DLD1 (cell line): Measurements from ENCODE around the gene DPYD.

Experiments
- in situ Hi-C: cut with HindIII; loops from 2 replicates; pipeline ENCODE4 v1.10.0; 2017; ENCODE audit warnings: low sequenced_read_pairs

The DPYD gene

DNA sequence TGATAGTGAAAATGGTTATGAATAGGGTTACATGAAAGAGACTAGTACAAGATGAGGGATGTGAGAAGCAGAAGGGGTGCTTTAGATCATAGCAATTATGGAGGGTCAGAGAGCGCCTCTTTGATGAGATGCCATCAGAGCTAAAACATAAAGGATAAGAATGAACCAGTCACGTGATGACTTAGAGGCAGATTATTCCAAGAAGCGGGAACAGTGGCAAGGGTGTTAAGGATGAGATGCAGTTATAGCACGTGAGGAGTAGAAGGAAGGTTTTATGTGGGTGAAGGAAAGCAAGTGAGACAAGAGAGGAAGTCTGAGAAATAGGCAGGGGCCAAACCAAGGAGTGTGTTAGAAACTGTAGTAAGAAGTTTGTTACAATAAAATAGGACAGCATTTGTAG is 360.1 kb downstream of the DPYD start:
- in situ Hi-C loops: no loop called here

- in situ Hi-C loops: no loop called here
Measured at GRCh38 chr1:97553971-97554370, 366.9 kb downstream of the DPYD start.

DNA sequence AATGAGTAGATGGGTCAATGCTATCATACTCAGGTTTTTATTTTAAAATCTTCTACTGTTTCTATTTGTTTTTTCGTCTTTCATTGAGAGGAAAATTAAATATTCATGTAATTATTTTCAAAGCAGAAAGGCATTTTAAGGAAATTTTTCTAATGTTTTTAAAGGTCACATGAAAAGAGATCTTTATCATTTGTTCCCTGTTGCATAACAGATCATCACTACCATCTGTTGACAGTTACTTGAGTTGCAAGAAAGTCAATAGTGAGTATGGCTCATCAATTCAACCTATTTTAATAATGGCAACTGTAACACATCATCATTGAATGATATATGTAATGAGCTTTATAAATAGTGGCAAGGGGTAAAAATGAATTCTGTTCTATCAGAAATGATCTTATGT is 369.7 kb downstream of the DPYD start:
- in situ Hi-C loops: no loop called here

DNA sequence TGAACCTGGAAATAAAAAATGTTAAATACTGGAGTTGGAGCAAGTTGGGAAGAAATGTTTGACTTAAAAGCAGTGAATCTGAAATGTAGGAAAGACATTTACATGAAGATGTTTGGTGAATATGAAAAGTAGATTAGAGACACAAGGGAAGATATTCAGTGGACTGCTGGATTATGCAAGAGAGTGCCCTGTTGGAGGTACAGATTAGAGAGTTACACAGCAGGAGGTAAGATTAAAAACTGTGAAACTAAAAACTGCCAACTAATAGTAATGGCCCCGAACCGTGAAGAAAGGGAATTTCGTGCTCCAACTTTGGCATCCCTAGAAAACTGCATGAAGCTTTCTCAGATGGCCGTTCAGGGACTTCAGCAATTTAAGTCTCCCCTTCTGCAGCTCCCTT is 375.4 kb downstream of the DPYD start:
- in situ Hi-C loops: no loop called here

GRCh38 chr1:97540346-97540888 is 380.4 kb downstream of the DPYD start:
- in situ Hi-C loops: no loop called here

DNA sequence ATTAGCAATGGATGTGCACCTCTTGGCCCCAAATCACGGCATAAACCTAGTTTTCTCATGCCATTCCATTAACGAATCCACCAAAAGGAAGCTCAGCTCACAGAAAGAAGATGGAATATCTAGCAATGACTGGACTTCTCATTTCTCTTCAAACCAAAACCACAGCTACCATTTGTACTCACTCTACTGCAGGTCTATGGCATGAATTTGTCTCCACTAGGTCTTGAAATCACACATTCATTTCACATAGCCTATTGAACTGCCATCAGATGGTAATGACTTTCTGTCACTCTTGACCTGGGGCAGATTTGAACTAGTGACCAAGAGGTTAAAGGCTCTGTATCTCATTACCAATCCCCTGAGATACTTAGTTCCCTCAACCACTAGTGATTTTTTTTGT is 382.7 kb downstream of the DPYD start:
- in situ Hi-C loops: no loop called here

DNA sequence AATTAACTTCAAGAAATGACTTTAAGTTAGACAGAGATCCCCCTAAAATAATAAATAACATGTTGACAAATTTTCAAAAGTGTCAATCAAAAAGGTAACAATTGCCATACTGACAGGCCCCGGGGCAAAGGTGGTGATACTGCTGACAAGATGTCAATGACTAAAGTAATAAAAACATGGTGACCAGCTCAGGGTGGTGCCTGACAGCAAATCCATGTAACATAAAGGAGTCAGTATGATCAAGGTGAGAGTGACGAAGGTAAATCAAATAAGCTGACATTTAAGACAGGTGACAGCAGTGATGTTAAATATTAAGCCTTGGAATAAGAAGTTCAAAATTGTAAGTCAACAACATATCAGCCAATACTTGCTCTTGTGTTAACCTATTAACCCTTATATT is 387.5 kb downstream of the DPYD start:
- in situ Hi-C loops: no loop called here

DNA sequence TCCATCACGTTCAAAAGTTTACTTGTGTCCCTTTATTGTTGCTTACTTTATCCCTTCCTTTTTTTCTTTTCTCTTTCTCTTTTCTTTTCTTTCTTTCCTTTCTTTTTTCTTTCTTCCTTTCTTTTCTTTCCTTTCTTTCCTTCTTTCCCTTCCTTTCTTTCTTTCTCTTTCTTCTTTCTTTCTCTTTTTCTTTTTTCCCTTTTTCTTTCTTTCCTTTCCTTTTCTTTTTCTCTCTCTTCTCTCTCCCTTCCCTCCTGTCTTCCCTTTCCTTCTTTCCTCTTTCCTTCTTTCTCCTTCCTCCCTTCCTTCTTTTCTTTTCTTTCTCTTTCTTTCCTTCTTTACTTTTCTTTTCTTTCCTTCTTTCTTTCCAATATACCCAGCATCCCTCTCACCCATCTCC is 391.2 kb downstream of the DPYD start:
- in situ Hi-C loops: no loop called here

GRCh38 chr1:97524211-97524610 is 396.6 kb downstream of the DPYD start:
- in situ Hi-C loops: no loop called here

DNA sequence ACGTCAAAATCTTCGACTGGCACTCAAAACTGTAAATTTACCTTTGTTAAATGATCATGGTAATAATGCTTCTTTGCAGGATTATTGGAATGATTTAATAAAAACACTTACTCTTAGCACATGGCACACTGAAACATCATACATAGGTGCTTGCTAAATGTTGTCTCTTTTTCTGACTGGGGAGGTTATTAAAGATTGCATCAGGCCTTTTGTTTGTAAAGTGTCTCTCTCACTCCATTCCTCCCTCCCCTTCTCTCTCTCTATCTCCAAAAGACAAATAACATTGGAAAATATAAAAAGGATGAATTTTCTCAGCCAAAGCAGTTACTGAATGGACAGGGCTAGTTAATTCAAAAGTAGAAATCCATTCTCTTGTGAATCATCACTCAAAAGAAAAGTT is 404.2 kb downstream of the DPYD start:
- in situ Hi-C loops: no loop called here

- in situ Hi-C loops: no loop called here
Measured at GRCh38 chr1:97508653-97509218, 412.1 kb downstream of the DPYD start.

DNA sequence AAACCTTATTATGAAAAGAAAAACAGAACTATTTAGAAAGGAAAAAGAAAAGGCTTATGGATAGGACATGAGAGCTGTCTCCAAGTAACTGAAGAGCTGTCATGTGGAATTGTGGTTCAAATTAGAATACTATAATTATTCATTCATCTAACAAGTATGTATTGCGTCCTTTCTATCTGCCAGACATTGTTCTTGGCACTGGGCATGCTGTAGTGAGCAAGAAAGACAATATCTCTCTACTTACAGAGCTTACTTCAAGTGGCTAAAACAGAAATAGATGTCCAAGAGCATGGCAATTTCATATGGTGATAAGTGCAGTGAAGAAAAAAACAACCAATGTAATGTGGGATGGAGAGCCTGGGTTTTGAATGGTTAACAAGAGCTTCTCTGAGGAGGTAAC is 413.0 kb downstream of the DPYD start:
- in situ Hi-C loops: no loop called here

- in situ Hi-C loops: no loop called here
Measured at GRCh38 chr1:97506368-97506767, 414.5 kb downstream of the DPYD start.

DNA sequence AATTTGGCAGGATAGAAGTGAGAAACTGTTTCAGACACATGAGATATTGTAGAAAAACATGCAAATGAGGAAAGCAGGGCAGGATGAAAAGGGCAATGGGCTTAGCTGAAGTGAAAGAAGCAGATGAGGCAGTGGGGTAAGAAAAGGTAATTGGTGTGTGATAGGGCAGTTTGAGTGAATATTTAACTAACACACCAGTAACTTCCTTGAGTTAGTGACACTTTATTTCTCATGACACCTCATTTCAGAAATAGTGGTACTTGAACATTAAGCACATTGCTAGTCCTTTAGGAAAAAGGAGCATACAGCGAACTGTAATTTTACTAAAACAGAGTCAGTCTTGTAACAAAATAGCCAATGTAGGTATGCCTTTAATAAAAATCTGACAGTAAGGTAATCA is 415.0 kb downstream of the DPYD start:
- in situ Hi-C loops: no loop called here

DNA sequence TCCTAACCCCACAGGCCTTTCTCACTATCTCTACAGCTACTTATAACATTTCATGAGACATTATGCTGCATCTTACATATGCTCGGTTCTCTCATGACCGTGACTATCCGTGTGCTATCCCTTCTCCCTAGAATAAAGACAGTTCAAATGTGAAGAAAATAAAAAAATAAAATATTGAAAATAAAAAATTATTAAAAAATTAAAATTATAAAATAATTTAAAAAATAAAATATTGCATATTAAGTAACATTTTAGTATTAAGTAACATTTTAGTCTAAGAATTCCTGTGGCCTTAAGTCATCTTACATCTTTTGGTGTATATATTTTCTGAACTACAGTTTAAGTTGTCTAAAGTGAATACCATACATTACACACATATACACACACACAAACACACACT is 415.5 kb downstream of the DPYD start:
- in situ Hi-C loops: no loop called here

- in situ Hi-C loops: no loop called here
Measured at GRCh38 chr1:97502360-97502759, 418.5 kb downstream of the DPYD start.

DNA sequence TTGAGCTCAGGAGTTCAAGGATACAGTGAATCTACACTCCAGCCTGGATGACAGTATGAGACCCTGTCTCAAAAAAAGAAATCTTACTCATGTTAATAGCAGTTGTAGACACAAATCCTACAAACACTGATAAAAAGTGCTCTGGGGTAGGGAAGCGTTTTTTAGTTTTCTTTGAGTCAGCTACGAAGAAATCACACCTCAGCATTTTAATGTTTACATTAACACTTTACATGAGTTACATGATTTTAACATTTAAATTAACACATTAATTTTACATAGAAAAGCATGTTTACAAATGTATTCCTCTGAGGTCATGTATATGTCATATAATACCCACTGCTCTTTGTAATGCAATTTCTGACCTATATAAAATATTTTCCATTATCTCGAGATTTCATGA is 419.2 kb downstream of the DPYD start:
- in situ Hi-C loops: no loop called here

DNA sequence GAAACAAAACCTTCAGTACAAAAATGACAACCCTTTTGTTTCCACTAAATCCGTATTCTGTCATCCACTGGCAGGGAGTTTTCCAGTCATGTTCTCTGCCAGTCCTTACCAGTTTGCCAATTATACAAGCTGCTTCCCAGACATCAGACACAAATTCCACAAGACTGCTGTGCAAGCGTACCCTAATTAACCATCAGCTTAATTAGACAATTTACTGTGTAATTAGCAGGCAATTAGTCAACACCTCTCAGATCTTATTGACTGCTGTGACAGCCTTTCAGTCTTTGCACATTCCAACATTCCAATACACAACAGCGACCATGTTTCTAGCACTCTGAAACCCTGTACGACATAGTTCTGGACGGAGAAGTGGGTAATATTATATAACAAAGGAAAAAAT is 420.1 kb downstream of the DPYD start:
- in situ Hi-C loops: no loop called here

GRCh38 chr1:97499667-97500066 is 421.2 kb downstream of the DPYD start:
- in situ Hi-C loops: no loop called here

DNA sequence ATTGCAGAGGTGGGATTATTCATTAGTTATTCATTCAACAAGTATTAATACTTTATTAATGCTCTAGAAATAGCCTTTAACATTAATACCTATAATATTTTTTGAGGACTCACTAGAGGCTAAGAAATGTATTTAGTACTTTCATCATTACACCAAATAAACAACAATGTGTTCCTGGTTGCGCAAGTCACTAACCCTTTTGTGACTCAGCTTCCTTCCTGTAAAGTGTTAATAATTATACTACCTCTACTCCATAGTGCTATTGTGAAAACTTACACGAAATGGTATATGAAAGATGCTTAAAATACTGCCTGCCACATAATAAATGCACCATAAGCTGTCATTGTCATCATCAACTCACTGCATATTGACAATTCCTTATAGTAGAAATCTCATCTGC is 431.0 kb downstream of the DPYD start:
- in situ Hi-C loops: no loop called here

DNA sequence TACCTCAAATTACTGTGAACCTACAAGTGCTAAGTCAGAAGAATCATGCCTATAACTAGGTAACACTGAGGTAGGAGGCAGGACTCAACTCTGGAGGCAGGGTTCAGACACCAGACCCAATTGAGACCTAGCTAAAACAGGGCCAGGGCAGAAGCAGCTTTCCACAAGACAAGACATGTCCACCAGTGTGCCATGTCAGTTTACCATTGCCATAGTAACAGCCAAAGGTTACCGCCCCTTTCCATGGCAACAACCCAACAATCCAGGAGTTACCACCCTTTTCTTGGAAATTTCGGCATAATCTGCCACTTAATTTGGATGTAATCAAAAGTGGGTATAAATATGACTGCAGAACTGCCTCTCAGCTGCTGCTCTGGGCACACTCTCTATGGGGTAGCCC is 432.3 kb downstream of the DPYD start:
- in situ Hi-C loops: no loop called here

DNA sequence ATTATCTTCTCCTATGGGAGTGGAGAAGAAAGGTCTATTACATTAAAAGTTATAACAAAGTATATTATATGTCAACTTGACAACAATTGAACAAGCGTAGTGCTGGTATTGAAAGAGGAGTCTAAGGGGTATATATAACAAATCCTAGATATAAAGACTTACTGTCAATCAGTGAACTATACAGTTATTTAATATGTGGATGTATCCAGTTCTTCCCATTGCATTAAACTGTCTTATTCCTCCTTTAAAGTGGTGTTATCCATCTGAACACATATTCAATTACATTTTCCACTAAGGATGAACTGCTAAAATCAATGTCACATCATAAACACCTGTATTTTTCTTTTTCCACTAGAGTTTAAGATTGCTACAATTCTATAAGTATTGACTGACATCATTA is 438.8 kb downstream of the DPYD start:
- in situ Hi-C loops: no loop called here

DNA sequence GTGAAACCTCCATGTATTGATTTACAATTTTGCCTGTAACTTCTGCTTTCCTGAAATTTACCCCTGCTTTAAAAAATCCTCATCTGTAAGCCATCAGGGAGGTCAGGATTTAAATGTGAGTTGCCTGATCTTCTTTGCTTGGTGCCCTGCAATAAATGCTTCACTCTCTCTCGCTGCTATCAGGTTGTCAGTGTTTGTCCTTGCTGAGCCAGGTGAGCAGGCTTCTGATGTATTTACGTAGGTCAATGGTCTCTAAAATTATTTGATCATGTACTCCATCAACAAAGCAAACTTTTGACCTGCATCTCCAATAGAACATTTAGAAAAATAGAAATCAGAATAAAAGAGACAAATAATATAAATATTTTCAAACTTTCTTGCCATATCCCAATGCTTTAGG is 453.4 kb downstream of the DPYD start:
- in situ Hi-C loops: no loop called here
